GM06990 (cell line): ENCODE measurements around the gene GPR153.

Experiments used
- DNase-seq: peaks from one replicate; pipeline ENCODE4 v3.0.0-alpha.2; 2011; ENCODE audit not compliant: insufficient read length; ENCODE audit errors: extremely low read depth
- H3K27me3 ChIP-seq: replicated peaks from 2 replicates; pipeline ENCODE4 v1.6.0; 2011; ENCODE audit warnings: low read length; ENCODE audit not compliant: control insufficient read depth, insufficient read depth
- H3K36me3 ChIP-seq: 2 replicates; pipeline ENCODE4 v1.5.1; 2011; ENCODE audit warnings: low read length; ENCODE audit not compliant: control insufficient read depth, insufficient read depth
- H3K4me3 ChIP-seq: replicated peaks from 2 replicates; pipeline ENCODE4 v1.5.1; 2011; ENCODE audit warnings: low read depth, mild to moderate bottlenecking, control low read depth, low read length
- TF ChIP-seq, protein P1 (sequence below): IDR thresholded peaks from 2 replicates; pipeline ENCODE4 v1.5.1; 2011; ENCODE audit warnings: low read length, control low read depth, mild to moderate bottlenecking, inconsistent platforms; ENCODE audit not compliant: insufficient read depth, poor library complexity, severe bottlenecking

GPR153 gene

DNA sequence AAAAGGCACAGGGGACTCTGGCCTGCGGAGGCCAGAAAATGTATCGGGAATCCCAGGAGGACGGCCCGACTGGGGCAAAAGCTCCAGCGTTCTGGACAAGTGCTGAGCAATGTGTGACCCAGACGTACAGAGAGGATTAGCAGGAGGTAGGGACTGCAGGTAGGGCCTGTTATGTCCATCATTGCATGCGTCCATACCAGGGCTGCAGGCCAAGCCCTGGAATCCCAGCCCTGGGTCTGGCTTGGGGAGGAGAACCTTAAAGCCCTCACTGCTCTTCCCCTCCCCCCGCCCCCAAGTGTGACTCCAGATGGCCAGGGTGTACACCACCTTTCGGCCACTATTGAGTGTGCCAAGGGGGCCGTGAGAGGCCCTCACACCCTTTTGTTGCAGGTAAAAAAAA, 53.0 kb downstream of the GPR153 start:
- TF ChIP-seq, protein P1, sequence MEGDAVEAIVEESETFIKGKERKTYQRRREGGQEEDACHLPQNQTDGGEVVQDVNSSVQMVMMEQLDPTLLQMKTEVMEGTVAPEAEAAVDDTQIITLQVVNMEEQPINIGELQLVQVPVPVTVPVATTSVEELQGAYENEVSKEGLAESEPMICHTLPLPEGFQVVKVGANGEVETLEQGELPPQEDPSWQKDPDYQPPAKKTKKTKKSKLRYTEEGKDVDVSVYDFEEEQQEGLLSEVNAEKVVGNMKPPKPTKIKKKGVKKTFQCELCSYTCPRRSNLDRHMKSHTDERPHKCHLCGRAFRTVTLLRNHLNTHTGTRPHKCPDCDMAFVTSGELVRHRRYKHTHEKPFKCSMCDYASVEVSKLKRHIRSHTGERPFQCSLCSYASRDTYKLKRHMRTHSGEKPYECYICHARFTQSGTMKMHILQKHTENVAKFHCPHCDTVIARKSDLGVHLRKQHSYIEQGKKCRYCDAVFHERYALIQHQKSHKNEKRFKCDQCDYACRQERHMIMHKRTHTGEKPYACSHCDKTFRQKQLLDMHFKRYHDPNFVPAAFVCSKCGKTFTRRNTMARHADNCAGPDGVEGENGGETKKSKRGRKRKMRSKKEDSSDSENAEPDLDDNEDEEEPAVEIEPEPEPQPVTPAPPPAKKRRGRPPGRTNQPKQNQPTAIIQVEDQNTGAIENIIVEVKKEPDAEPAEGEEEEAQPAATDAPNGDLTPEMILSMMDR = no peak
- Histone ChIP-seq H3K4me3 (no peak overlapping the region), H3K36me3 (peaks cover 5% of the 10 kb centered on the region), H3K27me3 (no peaks in the 10 kb centered on the region)
- DNase-seq = no peak

DNA sequence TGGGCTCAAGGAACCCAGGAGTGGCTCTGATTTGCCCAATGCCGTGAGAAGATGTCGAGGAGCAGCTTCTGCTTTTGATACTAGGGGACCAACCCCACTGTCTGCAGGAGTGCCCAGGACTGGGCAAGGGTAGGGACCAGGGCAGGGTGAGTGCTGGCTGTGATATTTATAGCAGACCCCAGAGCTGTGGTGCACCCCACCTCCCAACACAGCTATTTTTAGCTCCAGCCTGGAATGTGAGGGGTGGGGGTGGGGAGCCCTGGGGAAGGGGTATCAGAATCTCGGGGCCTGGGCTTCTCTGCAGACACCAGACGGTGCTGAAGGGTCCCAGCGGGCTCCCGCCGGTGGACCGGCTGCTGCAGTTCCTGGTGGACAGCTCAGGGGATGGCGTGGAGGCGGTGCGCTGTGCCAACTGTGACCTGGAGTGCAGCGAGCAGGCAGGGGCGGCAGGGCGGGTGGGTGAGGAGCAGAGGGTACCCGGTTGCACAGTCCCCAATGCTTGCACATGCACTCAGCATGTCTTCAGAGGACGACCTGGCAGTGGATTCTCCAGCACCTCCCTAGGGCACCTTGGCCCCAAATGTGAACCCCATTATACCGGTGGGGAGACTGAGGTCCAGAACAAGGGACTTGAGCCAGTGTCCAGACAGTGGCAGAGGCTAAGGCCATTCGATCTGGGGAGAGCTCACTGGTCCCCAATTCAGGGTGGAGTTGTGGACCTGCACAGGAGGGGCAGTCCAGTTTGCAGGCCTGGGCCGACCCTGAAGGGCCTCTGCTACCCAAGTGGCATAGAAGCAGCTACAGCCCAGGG, 53.6 kb downstream of the GPR153 start:
- no peaks in the 10 kb centered on the region for H3K27me3 ChIP-seq
- peaks cover 5% of the 10 kb centered on the region for H3K36me3 ChIP-seq
- TF ChIP-seq, protein P1 = no peak
- DNase-seq = no peak
- peak overlapping the region; percentile 87 for H3K4me3 ChIP-seq

DNA sequence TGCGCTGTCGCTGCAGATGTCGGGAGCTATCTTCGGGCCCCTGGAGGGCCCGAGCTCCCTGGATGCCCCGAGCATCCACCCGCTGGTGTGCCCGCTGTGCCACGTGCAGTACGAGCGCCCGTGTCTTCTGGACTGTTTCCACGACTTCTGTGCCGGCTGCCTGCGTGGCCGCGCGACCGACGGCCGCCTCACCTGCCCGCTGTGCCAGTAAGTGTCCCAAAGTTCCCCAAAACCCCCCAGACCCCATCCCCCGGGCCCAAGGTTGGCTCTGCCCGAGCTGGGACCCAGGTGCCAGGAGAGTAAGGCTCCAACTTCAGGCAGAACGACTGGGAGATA, 54.4 kb downstream of the GPR153 start:
- Histone ChIP-seq H3K36me3 (peaks cover 5% of the 10 kb centered on the region), H3K27me3 (no peaks in the 10 kb centered on the region), H3K4me3 (peak overlapping the region; percentile 87)
- no peak for DNase-seq
- TF ChIP-seq, protein P1 = no peak

DNA sequence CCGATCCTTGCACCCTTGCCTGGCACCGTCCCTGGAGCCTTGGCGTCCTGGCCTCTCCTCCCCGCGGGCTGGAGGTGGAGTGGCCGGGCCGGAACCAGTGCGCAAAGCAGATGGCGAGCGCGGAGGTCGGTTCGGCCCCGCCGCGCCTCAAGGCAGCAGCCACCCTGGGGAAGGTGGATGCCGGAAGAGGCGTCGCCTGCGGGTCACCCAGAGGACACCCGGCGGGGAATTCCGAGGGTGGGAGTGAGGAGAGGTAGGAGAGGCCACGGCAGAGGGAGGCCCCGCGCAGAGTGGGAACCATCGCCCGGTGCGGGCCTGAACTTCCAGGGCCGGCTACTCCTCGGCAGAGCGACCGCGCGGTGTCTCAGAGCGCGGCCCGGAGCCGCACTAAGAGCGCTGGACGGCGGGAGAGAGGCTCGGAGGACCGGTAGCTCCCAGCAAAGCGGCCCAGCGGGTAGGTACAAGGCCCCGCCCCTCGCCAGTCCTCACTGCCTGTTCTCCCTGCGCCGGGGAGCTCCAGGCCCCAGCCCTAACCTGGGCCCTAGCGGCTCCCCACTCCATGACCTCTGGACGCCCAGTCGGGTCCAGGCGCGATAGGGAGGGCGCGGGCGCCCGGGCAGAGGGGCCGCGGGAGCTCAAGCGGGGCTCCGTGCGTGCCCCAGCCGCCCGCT, 54.9 kb downstream of the GPR153 start, which contains the start of gene RNF207:
Gene RNF207, plus strand, starts transcription at position 271 of the 671 bp plus-strand sequence. CDS start 417 bp downstream, outside the sequence.
- Histone ChIP-seq H3K27me3 (no peaks in the 10 kb centered on the region), H3K36me3 (peaks cover 5% of the 10 kb centered on the region), H3K4me3 (peak within 1 kb of the TSS; percentile 87)
- TF ChIP-seq, protein P1 = no peak
- DNase-seq = peak; percentile 85

DNA sequence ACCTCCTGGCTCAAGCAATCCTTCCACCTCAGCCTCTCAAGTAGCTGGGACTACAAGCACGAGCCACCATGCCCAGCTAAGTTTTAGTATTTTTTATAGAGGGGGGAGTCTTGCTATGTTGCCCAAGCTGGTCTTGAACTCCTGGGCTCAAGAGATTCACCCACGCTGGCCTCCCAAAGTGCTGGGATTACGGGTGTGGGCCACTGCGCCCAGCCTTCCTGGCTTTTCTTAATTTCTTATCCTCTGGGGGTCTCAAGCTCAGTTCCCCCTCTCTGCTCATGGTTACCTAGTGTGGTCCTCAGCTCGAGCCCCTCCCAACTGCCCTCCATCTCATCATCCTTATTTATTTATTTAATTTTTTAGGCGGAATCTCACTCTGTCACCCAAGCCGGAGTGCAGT, 58.6 kb downstream of the GPR153 start:
- TF ChIP-seq, protein P1 = no peak
- DNase-seq = no peak
- no peaks in the 10 kb centered on the region for H3K27me3 ChIP-seq
- no peaks in the 10 kb centered on the region for H3K36me3 ChIP-seq
- no peak overlapping the region for H3K4me3 ChIP-seq
